GM19372 (cell line): Measurements from ENCODE around the gene TREH.
"Not testable (repeated sequence)": the region's sequence is repeated elsewhere in the genome, so short reads cannot be mapped to it uniquely, and the experiment has no call there.

ENCODE experiments used
- ATAC-seq: cut with Tn5 transposase; IDR thresholded peaks from one replicate; pipeline ENCODE4 v1.9.1; 2021; ENCODE audit warnings: mild to moderate bottlenecking, low read depth, moderate library complexity; ENCODE audit not compliant: unreplicated experiment

TREH gene

DNA sequence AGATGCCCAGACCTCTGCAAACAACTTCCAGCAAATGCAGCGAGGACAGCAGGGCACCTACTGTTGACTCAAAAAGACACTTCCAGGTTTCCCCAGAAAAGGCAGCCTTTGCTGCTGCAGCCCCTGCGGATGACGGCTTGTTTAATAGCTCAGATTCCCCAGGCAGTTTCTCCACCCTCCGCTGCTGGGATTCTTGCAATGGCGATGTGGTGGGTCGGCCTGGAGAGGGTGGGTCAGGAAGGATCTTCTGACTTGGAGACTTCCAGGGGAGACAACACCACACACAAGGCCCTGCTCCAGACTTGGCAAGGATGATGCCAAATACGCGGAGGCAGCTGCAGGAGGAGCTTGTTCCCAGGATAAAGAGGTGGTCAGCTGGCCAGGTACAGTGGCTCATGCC is 17.9 kb upstream of the TREH start:
- no peak for ATAC-seq

DNA sequence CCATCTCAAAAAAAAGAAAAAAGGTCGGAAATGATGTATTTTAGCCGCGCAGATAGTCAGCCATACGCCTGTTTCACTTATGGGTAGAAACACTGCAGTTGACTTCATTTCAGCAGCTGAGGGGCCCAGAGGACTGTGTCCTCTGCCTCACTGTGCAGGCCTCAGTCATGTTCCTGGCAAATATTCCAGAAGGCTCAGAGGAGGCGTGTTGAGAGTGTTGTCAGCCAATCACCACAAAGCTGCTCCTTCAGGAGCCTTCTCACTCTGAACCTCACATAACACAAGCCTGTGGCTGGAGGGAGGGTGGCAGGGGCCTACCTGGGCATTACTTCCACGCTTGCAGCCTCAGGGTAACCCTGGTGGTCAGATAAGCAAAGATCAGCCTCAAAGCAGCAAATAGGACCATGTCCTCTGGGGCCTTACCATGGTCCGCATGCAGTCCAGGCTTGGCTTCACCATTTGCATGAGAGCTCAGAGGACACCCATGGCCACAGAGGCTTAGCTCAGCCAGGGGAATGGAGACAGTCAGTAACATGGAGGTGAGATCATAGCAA is 17.3 kb upstream of the TREH start:
- ATAC-seq: no peak

DNA sequence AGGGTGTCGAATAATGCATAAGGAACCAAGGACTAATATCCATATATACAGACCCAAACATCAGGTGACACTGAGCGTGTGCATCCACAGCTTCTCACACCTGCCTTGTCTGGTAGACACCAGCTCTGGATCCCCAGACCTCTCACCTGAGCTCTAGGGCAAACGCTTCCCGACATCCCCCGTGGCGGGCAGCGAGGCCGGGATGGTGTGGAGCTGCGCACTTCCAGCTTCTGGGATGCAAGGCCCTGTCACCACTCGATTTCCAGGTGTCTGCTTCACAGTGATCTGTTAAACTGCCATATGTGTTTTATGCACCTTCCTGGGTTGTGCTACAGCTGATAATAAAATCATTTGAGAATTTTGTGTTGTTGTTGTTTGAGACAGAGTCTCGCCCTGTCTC is 15.3 kb upstream of the TREH start:
- no peak for ATAC-seq

DNA sequence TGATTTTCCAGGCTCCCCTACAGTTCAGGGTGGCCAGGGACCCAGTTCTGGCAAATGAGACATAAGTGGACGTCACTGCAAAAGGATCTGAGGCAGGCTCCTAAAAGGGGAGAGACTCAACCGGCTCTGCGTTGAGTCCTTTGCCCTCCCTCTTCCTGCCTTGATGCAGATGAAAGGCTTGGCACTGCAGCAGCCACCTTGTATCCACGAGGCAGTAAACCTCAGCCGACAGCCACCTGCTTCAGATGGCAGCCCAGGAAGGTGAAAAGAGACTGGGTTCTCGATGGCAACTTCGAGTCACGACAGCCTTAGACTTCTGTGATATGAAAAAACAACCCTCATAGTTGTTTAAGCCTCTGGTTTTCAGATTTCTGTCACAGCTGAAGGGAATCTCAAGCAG is 14.7 kb upstream of the TREH start:
- ATAC-seq: no peak

DNA sequence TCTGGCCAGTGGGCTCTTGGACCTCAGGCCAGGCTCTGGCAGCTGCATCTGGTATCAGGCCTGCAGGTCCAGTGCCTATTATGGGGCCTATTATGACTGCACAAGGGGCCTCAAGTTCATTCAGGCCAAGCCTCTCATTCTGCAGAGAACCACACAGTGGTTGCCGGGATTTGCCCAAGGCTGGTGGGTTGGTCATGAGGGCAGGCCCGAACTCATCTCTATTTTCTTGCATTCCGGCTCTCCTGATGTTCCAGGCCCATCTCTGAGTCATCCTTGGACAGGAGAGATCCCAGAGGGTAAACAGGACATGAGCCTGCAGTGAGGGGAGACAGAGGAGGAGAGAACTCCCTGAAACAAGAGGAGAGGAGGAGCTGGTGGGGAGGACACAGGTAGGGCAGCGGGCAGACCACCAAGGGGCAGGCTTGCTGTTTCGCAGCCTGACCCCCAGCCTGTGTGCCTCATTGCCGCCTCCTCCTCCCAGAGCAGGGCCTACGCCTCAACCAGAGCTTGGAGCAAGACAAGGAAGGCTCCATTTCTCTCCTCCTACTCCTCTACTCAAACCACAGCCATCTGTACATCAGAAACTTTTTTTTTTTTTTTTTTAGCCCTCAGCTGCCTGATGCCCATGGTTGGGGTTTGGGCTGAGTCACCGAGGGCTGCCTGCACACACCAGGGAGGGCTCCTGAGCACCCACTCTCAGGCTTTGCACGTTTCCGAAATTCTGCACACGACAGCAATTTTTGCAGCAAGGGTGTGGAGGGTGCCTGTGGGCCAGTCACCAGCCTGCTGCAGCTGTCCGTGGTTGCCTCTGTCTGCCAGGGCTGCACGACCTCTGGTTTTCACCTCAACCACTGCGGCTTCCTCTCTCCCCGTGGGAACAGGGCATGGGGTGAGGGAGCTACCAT is 12.7 kb upstream of the TREH start:
- no peak for ATAC-seq

DNA sequence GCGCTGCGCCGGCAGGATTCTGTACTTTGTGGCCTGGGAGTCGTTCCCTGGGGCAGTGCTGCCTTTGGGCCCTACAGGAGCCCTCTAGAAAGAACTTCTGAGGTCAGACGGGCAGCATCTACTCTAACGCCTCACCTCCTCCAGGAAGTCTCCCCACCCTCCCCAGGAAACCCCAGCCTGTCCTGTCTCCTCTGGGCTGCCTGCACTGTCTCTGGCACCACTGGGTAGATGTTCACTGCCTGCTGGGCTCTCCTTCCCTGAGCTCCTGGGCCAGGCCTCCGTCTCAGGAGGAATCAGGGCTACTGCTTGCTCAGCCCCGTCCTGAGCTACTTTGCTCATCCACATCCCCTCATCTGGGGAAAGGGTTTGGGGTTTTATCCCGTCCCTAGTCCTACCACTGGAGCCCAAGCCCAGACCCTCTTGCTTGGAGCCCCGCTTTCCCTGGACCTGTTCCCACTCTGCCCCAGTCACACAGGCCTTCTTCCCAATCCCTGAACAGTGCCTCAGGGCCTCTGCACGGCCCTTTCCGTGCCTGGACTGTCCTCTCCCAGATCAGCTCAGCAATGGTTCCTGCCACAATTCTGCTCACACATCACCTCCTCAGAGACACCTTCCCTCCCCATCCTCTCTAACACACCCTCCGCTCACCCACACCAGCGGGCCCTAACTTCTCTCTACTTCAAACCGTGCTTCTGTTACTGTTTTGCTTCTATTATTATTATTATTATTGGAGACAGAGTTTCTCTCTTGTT is 11.3 kb upstream of the TREH start:
- no peak for ATAC-seq

DNA sequence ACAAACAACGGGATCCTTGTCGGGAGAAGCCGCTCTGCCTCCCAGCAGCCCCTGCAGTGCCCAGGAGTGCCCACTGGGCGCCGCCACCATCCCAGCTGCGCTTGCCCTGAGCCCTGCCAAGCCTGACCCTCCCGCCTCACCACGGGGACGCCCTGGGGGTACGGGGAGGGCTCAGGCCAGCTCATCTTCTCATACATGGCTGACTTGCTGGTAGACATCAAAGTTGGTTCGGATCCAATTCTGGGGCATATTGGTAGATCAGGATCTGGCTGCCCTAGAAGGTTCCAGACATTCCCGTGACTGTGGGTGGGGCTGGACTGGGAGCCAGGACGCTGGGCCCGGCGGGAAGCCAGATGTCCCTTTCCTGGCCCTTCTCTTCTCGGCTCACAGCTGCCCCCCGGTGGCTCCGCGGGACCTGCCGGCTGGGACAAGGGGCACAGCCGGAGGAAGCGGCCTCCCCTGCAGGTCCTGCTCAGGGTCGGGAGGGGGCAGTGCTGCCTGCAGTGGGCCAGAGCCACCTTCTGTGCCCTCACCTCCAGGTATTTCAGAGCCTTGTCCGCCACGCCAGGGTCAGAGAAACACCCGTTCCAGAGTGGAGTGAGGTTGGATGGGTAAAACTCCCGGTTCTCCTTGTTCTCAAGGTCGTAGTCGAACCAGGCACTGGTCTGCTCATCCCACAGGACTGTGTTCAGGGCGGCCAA is 10.6 kb upstream of the TREH start:
- ATAC-seq: peak; percentile 76

DNA sequence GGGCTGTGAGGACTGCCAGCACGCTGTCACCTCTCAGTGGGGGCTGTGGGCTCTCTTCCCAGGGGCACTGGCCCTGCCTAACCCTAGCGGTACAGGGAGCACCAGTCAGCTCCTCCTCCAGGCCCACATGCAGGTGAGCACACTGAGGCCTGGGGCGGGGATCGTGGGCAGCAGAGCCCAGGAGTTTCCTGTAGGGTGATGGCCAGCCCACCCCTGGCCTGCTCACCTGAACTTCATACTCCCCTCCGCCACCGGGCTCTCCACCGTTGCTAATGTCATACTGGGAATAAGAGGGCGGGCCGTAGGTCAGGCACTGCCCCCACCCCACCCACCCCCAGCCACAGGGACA is 10.0 kb upstream of the TREH start:
- ATAC-seq: no peak

DNA sequence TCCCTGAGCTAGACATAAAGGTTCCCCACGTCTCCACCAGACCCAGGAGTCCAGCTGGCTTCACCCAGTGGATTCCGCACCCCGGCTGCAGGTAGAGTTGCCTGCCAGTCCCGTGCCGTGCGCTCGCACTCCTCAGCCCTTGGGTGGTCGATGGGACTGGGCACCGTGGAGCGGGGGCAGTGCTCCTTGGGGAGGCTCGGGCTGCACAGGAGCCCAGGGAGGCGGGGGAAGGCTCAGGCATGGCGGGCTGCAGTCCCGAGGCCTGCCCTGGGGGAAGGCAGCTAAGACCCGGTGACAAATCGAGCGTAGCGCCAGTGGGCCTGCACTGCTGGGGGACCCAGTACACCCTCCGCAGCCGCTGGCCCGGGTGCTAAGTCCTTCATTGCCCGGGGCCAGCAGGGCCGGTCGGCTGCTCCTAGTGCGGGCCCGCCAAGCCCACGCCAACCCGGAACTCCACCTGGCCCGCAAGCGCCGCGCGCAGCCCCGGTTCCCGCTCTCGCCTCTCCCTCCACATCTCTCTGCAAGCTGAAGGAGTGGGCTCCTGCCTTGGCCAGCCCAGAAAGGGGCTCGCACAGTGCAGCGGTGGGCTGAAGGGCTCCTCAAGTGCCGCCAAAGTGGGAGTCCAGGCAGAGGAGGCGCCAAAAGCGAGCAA is 9.5 kb upstream of the TREH start:
- no peak for ATAC-seq

DNA sequence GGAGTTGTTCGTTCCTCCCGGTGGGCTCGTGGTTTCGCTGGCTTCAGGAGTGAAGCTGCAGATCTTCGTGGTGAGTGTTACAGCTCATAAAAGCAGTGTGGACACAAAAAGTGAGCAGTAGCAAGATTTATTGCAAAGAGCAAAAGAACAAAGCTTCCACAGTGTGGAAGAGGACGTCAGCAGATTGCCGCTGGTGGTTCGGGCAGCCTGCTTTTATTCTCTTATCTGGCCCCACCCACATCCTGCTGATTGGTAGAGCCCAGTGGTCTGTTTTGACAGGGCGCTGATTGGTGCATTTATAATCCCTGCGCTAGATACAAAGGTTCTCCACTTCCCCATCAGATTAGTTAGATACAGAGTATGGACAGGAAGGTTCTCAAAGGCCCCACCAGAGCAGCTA is 8.9 kb upstream of the TREH start:
- not testable (repeated sequence) for ATAC-seq

DNA sequence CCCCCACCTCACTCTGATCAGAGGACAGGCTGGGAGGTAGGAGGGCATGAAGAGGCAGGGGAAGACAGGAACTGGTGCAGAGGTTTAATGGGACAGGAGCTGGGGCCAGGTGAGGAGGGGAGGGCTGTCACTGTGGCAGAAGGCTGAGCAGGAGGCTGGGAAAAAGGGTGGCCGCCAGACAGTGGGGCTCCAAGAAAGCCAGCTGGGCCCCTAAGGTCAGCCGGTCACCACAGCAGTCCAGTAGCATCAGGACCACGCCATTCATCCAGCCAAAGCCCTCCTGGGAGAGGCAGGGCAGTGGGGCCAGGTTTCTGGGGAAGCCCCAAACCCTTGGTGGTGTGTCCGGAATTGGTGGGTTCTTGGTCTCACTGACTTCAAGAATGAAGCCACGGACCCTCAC is 8.5 kb upstream of the TREH start:
- ATAC-seq: no peak

DNA sequence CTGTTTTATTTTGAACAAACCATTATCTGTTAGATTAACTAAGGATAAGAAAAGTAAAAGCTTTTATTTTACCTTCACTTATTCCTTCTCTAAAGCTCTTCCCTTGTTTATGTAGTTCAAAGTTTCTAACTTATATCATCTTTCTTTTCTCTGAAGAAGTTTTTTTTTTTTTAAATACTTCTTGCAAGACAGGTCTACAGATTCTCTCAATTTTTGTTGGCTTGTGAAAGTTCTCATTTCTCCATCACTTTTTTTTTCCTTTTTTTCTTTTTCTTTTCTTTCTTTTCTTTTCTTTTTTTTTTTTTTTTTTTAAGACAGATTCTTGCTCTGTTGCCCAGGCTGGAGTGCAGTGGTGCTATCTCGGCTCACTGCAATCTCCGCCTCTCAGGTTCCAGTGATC is 4.7 kb upstream of the TREH start:
- ATAC-seq: no peak

DNA sequence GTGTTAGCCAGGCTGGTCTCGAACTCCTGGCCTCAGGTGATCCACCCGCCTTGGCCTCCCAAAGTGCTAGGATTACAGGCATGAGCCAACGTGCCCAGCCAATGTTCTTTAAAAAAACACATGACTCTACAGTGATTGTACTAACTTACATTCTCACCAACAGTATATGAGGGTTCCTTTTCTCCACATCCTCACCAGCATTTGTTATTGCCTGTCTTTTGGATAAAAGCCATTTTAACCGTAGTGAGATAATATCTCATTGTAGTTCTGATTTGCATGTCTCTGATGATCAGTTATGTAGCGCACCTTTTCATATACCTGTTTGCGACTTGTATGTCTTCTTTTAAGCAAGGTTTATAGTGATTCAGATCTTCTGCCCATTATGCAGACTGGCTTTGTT is 3.5 kb upstream of the TREH start:
- not testable (repeated sequence) for ATAC-seq

DNA sequence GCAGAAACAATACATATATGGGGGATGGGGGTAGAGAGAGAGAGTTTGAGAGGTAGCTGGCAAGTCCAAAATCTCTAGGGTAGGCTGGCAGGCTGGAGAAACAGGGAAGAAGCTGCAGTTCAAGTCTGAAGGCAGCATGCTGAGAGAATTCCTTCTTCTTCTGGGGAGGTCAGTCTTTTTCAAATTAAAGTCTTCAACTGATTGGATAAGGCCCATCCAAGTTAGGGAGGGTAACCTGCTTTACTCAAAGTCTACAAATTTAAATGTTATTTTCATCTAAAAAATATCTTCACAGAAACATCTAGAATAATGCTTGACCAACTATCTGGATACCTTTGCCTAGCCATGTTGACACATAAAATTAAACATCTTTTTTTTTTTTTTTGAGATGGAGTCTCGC is 2.9 kb upstream of the TREH start:
- ATAC-seq: no peak

DNA sequence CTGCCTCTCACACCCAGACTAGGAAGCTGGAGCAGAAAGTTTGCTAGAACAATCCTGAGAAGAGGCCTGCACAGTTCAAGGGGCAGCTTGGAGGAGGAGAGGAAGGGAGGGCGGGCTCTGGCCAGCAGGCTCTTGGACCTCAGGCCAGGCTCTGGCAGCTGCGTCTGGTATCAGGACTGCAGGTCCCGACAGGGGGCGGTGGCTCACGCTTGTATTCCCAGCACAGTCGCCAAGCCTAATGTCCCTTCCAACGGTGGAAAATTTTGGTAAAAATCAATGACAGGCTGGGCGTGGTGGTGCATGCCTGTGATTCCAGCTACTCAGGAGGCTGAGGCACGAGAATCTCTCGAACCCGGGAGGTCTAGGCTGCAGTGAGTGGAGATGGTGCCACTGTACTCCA is 542 bp downstream of the TREH start:
- ATAC-seq: not testable (repeated sequence)

DNA sequence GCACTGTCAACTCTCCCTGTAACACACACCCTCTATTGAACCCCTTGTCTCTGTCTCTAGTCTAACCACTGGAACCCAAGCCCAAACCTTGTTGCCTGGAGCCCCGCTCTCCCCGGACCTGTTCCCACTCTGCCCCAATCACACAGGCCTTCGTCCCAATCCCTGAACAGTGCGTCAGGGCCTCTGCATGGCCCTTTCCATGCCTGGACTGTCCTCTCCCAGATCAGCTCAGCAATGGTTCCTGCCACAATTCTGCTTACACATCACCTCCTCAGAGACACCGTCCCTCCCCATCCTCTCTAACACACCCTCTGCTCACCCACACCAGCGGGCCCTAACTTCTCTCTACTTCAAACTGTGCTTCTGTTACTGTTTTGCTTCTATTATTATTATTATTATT is 1.5 kb downstream of the TREH start:
- no peak for ATAC-seq

DNA sequence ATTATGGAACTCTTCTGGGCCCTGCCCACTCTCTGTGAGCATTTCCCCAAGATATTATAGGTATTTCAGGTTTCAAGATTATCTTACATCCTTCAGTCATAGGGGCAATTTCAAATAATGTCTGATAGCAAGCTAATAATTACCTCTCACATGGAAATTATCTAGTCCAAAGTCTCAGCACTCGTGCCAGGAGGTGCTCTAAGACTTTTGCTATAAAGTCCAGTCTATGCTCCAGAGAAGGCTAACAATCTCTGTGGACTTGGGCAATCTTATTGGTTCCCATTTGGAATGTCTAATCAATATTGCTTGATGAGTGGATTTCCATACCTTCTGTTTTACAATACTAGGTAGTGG is 5.4 kb downstream of the TREH start:
- no peak for ATAC-seq

DNA sequence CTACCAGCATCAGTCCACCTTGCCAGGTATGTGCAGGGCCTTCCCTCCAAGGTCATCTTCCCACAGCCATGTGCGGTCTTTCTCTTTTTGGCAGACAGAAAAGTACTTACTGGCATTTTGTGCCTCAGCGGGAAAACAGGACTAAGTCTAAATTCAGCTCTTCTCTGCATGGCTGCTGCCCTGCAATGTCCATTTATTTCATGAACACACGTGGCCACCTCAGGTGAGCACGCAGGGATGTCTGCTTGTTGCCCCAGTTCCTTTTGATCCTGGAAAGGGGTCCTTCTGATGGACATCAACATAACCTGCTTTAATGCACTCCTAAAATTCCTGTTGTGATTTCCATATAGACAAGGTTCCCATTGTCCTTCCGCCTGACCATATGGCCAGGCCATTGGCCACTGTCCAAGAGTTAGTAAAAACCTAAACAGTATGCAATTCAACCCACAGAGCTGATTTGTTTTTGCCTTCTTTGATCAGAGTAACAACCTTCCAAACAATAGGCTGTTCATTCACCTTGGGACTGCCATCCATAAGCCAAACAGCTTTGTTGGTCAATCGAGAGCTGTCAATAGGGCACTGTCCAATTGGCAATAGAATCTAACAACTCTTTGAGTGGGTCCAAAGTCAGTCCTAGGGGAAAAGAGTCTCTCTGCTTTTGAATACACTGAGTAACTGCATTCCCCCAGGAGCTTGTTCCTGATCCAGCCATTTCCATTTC is 5.9 kb downstream of the TREH start:
- no peak for ATAC-seq

DNA sequence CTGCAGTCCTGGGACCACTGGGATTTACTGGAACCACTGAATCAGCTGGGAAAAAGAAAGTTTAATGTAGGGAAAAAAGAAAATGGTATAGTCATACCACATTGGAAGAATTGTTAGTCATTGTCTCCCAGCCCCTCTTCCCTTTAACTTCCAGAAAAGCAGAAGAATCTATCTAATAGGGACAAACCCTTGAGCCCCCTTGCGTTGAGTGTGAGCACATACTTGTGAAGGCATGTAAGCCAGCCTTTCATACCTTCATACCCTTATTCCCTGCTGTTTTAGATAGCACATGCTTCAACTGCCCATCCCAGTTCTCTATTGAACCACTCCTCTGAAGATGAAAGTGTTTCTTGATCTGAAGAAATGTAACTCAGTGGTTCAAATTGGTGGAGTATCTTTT is 6.6 kb downstream of the TREH start:
- ATAC-seq: no peak

DNA sequence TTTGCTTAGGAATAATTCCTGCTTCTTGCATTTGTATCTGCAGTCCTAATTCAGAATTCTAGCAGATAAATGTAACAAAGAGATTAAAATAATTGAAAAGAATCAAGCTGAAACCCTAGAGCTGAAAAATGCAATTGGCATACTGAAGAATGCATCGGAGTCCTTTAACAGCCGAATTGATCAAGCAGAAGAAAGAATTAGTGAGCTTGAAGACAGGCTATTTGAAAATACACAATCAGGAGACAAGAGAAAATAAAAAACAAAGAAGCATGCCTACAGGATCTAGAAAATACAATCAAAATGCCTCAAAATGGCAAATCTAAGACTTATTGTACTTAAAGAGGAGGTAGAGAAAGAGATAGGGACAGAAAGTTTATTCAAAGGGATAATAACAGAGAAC is 8.2 kb downstream of the TREH start:
- no peak for ATAC-seq
